Peyer's patch (tissue), 4 donors: Measurements from ENCODE around the gene EN1. TPM values are rescaled to one million over a fixed set of nuclear protein-coding genes. Genes with fewer than 3 reads are reported as not detected.

ENCODE experiments used
- DNase-seq, 3 donors: peaks; one replicate each; pipeline ENCODE4 v3.0.0-alpha.2; 2017 to 2019
- H3K27ac ChIP-seq, 4 donors: fragments of 200-600 bp; sonication (generic); one replicate each; pipeline ENCODE4 v1.5.1; 2016 to 2019
- H3K27me3 ChIP-seq, 2 donors: fragments of 200-600 bp; sonication (generic); one replicate each; pipeline ENCODE4 v1.5.1; 2019
- H3K36me3 ChIP-seq, 3 donors: fragments of 200-600 bp; sonication (generic); one replicate each; pipeline ENCODE4 v1.5.1; 2016 to 2019
- H3K4me1 ChIP-seq, 4 donors: fragments of 200-600 bp; sonication (generic); one replicate each; pipeline ENCODE4 v1.5.1; 2016 to 2019
- H3K4me3 ChIP-seq, 4 donors: fragments of 200-600 bp; sonication (generic); 1 replicate in 3 of 4; 2 replicates in 1 of 4; pipeline ENCODE4 v1.5.1; 2016 to 2019; ENCODE audit warnings: mild to moderate bottlenecking in 1 of 4
- H3K9me3 ChIP-seq, 4 donors: fragments of 200-600 bp; sonication (generic); one replicate each; pipeline ENCODE4 v1.5.1; 2016 to 2019; ENCODE audit warnings: mild to moderate bottlenecking in 1 of 4
- POLR2A ChIP-seq, 2 donors: fragments of 450-650 bp; IDR thresholded peaks; one replicate each; pipeline ENCODE4 v1.5.1; 2017; ENCODE audit warnings: antibody characterized with exemption in 2 of 2, mild to moderate bottlenecking in 2 of 2, moderate library complexity in 2 of 2
- total RNA-seq, 4 donors: library from RNA; depleted of rRNA; stranded (reverse); fragments of >200 nt; gene quantifications; one replicate each; pipeline ENCODE4 v1.1.0, GENCODE V29; 2016
- TF ChIP-seq, protein P1 (sequence below), 6 experiments: fragments of 450-650 bp in 4 of 6; fragments of 200-600 bp in 2 of 6; sonication (generic) in 1 of 6; IDR thresholded peaks; one replicate each; pipeline ENCODE4 v1.5.1; 2017 to 2019; ENCODE audit warnings: antibody characterized with exemption in 6 of 6, mild to moderate bottlenecking in 3 of 6, moderate library complexity in 1 of 6

EN1 gene
- total RNA-seq, 4 donors from 2014 or later = not detected

DNA sequence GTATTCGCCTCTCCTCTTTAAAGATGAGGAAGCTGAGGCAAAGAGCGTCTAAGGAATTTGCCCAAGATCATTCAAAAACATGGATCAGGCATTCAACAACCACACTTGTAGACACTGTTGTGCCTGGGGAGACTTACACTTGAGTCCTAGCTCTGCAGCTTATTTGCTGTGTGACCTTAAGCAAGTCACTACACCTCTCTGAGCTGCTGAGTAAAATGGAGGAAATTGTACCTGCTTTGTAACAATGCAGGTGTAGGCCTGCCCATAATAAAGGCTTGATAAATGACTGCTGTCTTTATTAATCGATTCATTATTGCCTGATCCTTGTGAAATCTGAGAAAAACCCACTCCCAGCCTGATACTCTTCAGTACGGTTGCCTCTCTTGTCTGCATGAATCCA is 30.8 kb downstream of the EN1 start:
- no peaks in the 10 kb centered on the region for H3K9me3 ChIP-seq
- no peak overlapping the region for H3K4me3 ChIP-seq
- no peak for TF ChIP-seq POLR2A (IDR thresholded peaks at IDR 0.05)
- TF ChIP-seq, protein P1, sequence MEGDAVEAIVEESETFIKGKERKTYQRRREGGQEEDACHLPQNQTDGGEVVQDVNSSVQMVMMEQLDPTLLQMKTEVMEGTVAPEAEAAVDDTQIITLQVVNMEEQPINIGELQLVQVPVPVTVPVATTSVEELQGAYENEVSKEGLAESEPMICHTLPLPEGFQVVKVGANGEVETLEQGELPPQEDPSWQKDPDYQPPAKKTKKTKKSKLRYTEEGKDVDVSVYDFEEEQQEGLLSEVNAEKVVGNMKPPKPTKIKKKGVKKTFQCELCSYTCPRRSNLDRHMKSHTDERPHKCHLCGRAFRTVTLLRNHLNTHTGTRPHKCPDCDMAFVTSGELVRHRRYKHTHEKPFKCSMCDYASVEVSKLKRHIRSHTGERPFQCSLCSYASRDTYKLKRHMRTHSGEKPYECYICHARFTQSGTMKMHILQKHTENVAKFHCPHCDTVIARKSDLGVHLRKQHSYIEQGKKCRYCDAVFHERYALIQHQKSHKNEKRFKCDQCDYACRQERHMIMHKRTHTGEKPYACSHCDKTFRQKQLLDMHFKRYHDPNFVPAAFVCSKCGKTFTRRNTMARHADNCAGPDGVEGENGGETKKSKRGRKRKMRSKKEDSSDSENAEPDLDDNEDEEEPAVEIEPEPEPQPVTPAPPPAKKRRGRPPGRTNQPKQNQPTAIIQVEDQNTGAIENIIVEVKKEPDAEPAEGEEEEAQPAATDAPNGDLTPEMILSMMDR (IDR thresholded peaks at IDR 0.05) = no peak
- H3K4me1 ChIP-seq = no peaks in the 10 kb centered on the region
- no peaks in the 10 kb centered on the region for H3K36me3 ChIP-seq
- no peak overlapping the region for H3K27ac ChIP-seq
- H3K27me3 ChIP-seq = no peaks in the 10 kb centered on the region
- DNase-seq = no peak

DNA sequence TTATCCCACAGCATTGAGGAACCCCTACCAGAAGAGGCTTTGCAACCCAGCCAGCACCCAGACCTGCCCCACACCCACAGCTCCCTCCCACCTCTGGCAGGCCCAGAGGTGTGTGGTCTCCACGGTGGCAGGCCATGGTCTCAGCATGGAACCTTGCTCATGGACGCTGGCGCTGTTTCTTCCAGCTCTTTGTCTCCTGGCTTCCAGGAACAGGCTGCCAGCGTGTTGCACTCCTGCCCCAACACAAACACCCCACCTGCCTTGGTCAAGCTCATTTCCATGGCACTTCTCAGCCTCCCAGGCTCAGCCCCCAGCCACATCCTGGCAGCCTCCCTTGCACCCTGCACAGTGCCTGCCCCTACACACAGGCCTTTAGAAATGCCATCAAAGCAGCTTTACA is 31.7 kb downstream of the EN1 start:
- no peak overlapping the region for H3K4me3 ChIP-seq
- no peaks in the 10 kb centered on the region for H3K27me3 ChIP-seq
- no peaks in the 10 kb centered on the region for H3K9me3 ChIP-seq
- TF ChIP-seq POLR2A (IDR thresholded peaks at IDR 0.05) = no peak
- TF ChIP-seq, protein P1 (IDR thresholded peaks at IDR 0.05) = no peak
- H3K27ac ChIP-seq = no peak overlapping the region
- H3K4me1 ChIP-seq = no peaks in the 10 kb centered on the region
- DNase-seq = no peak
- no peaks in the 10 kb centered on the region for H3K36me3 ChIP-seq

DNA sequence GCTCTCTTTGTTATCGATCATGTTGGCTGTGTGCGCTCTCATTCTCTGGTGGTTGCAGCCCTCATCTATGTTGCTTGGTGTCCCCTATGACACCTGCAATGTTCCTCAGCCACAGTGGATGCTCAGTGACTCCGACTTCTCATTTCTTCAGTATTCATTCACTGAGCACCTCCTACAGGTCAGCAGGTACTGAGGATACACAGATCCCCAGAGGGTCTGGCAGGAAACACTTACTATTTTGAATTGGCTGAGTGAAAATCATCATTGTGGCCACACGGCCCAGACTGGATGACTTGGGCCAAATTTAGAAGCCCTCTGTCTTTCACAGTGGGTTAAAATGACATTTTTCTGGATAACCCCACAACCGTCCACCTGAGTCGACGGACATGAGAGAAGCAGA is 32.1 kb downstream of the EN1 start:
- Histone ChIP-seq H3K27me3 (no peaks in the 10 kb centered on the region), H3K4me3 (no peak overlapping the region)

DNA sequence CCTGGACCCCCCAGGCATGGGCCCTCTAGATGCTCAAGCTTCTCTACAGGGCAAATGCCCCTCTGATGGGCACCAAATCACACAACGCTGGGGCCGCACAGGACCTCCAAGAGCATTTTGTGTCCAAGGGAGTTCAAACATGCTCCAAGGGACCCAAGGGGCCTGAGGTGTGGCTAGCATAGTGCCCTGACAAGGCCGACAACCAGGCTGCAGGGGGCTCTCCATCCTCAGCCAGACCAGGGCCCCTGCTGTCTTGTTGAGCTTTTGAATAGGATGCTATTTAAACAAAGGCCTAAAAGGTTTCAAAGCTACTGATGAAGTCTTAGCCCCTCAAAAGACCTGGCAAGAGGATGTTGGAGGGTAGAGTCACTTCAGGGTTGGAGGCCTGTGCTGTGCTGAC is 33.1 kb downstream of the EN1 start:
- TF ChIP-seq, protein P1 (IDR thresholded peaks at IDR 0.05) = no peak
- DNase-seq = no peak
- no peak overlapping the region for H3K4me3 ChIP-seq
- H3K9me3 ChIP-seq = no peaks in the 10 kb centered on the region
- H3K27ac ChIP-seq = no peak overlapping the region
- H3K4me1 ChIP-seq = no peaks in the 10 kb centered on the region
- H3K27me3 ChIP-seq = no peaks in the 10 kb centered on the region
- no peaks in the 10 kb centered on the region for H3K36me3 ChIP-seq

More for the DNA sequence above, 32.1 kb downstream of the EN1 start:
- no peak for TF ChIP-seq POLR2A (IDR thresholded peaks at IDR 0.05)
- TF ChIP-seq, protein P1 (IDR thresholded peaks at IDR 0.05) = no peak
- H3K36me3 ChIP-seq = no peaks in the 10 kb centered on the region
- H3K9me3 ChIP-seq = no peaks in the 10 kb centered on the region
- no peak overlapping the region for H3K27ac ChIP-seq
- no peak for DNase-seq
- no peaks in the 10 kb centered on the region for H3K4me1 ChIP-seq

DNA sequence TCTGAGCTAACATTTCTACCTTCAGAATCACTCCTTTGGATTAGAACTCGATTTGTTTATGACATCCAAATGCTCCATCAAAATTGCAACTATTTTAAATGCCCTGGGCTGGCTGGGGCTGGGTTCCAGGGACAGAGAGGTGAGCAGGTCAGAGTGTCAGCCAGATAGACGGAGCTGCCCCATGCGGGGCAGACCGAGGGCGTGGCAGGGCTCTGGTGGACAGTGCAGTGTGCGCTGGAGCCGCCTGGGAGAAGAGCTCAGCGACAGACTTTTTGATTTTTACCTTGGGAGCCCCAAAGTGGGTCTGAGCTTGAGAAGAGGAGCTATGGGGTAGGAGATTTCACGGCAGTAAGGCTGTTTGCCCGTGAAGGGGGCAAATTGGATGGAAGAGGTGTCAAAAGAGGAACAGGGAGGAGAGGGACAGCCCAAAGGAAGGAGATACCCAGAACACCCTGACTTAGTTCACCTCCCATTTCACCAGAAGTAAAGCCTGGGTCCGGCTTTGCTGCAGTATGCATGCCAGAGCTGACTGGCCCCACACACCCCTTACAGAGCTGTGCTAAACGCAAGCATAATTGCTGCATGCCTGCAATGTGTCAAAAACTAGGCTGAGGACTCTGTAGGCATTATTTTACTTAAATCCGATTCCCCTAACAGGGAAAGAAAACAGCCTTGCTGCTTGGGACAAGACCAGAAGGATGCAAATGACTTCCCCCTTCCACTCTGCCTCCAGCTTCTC is 33.7 kb downstream of the EN1 start:
- Histone ChIP-seq H3K4me3 (no peak overlapping the region), H3K4me1 (no peaks in the 10 kb centered on the region), H3K27ac (no peak overlapping the region), H3K36me3 (no peaks in the 10 kb centered on the region), H3K9me3 (no peaks in the 10 kb centered on the region), H3K27me3 (no peaks in the 10 kb centered on the region)
- TF ChIP-seq POLR2A (IDR thresholded peaks at IDR 0.05) = no peak
- TF ChIP-seq, protein P1 (IDR thresholded peaks at IDR 0.05) = no peak
- no peak for DNase-seq
